Measurements from ENCODE around the gene ITPKB. TPM values are rescaled to one million over a fixed set of nuclear protein-coding genes. Genes with fewer than 3 reads are reported as not detected.

The ITPKB gene
- polyA plus RNA-seq, 1 of the 3 experiments (the other 2 are of a cell fraction): 2.4 TPM

DNA sequence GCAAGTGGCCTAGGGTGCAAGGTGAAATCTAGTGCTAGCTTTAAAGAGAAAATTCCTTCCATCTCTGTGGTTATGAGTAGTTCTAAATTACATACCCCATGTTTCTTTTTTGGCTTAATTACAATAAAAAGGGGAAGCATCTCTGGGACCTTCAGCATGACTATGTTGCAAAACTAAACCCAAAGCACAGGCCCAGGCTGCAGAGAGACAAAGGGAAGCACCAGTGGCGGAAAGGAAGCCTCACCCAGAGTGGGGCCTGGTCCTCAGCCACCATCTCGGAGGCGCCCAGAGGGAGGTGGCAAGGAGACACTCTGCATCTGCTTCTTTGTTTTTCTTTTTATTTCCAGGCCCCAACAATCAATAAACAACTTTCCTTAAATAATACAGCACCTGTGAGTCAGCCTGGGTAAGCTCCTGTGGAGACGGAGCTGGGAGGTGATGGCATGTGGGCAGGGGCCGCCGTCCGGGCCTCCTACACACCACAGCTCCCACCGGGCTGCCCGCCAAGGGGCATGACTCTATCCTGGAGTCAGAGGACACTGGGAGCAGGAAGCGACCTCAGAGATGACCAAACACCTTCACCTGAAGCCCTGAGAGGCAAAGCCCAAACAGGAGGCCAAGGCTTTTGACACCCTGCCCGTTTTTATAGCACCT lies 21.7 kb downstream of the ITPKB start:
- 87% methylated on average over 11 of the region's 11 CpGs for WGBS (ENCODE audit: low lambda C conversion rate)
- H3F3A ChIP-seq (replicated peaks; ENCODE audit: insufficient read depth): no peaks in the 10 kb centered on the region

DNA sequence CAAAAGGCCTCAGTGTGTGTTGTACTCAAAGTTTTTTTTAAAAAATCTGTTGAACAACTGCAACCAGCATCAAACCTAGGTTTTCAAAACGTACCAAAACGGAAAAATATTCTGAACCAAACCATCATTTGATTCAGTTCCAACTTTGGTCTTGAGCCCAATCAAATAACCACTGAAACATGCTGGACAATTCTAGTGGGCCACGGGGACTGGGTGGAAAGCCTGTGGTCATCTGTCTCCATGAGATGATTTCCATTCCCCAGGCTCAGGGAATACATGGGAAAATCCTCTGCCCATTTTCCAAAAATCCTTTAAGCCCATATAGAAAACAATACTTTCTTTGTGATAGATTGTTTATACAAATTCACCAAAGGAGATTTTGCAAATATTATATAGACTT lies 22.5 kb downstream of the ITPKB start:
- Histone ChIP-seq H3K4me3 (ENCODE audit: low read depth in 2 of 2, low read length in 1 of 2) (no peak overlapping the region), H3K9me2 (no peaks in the 10 kb centered on the region), H2AFZ (ENCODE audit: low read depth) (no peak overlapping the region), H3K36me3 (replicated peaks in 1 of 2; ENCODE audit: control insufficient read depth in 1 of 2, insufficient read depth in 2 of 2, low read length in 1 of 2) (no peaks in the 10 kb centered on the region), H3K27me3 (ENCODE audit: insufficient read depth) (no peaks in the 10 kb centered on the region), H3K9me3 (no peaks in the 10 kb centered on the region), H3K9ac (no peak overlapping the region), H3F3A (replicated peaks; ENCODE audit: insufficient read depth) (no peaks in the 10 kb centered on the region), H3K4me1 (ENCODE audit: control insufficient read depth in 1 of 2, insufficient read depth in 2 of 2, low read depth in 1 of 2, low read length in 1 of 2) (no peaks in the 10 kb centered on the region), H3K27ac (ENCODE audit: low read depth in 2 of 2, low read length in 1 of 2) (no peak overlapping the region), H4K20me1 (ENCODE audit: insufficient read depth) (no peaks in the 10 kb centered on the region), H3K4me2 (no peak overlapping the region), H3K79me2 (ENCODE audit: insufficient read depth) (no peaks in the 10 kb centered on the region)
- DNase-seq: no peak
- ChIA-PET CTCF (no interaction called here), POLR2A (no interaction called here)
- 93% methylated on average over 3 of the region's 3 CpGs for WGBS (ENCODE audit: low lambda C conversion rate)
- no peak for TF ChIP-seq TAF1 (IDR thresholded peaks at IDR 0.05; ENCODE audit: borderline replicate concordance, low read depth, low read length)
- TF ChIP-seq, protein P1, sequence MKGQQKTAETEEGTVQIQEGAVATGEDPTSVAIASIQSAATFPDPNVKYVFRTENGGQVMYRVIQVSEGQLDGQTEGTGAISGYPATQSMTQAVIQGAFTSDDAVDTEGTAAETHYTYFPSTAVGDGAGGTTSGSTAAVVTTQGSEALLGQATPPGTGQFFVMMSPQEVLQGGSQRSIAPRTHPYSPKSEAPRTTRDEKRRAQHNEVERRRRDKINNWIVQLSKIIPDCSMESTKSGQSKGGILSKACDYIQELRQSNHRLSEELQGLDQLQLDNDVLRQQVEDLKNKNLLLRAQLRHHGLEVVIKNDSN (IDR thresholded peaks at IDR 0.05; ENCODE audit: borderline replicate concordance, low read depth): no peak
- no peak for TF ChIP-seq RCOR1 (IDR thresholded peaks at IDR 0.05; ENCODE audit: low read length)
- no peak for TF ChIP-seq GATA2 (CRISPR knock-in tag; IDR thresholded peaks at IDR 0.05)
- no peak for TF ChIP-seq RXRA (IDR thresholded peaks at IDR 0.05; ENCODE audit: borderline replicate concordance, low read depth)
- TF ChIP-seq GABPA (IDR thresholded peaks at IDR 0.05; ENCODE audit: low read depth): no peak
- no peak for TF ChIP-seq MXI1 (IDR thresholded peaks at IDR 0.05; ENCODE audit: low read depth, low read length)
- TF ChIP-seq, protein P2, sequence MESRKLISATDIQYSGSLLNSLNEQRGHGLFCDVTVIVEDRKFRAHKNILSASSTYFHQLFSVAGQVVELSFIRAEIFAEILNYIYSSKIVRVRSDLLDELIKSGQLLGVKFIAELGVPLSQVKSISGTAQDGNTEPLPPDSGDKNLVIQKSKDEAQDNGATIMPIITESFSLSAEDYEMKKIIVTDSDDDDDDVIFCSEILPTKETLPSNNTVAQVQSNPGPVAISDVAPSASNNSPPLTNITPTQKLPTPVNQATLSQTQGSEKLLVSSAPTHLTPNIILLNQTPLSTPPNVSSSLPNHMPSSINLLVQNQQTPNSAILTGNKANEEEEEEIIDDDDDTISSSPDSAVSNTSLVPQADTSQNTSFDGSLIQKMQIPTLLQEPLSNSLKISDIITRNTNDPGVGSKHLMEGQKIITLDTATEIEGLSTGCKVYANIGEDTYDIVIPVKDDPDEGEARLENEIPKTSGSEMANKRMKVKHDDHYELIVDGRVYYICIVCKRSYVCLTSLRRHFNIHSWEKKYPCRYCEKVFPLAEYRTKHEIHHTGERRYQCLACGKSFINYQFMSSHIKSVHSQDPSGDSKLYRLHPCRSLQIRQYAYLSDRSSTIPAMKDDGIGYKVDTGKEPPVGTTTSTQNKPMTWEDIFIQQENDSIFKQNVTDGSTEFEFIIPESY (IDR thresholded peaks at IDR 0.05; ENCODE audit: borderline replicate concordance, low read depth): no peak
- no peak for TF ChIP-seq FOSL2 (IDR thresholded peaks at IDR 0.05; ENCODE audit: borderline replicate concordance, low read depth)
- TF ChIP-seq, protein P3, sequence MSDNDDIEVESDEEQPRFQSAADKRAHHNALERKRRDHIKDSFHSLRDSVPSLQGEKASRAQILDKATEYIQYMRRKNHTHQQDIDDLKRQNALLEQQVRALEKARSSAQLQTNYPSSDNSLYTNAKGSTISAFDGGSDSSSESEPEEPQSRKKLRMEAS (IDR thresholded peaks at IDR 0.05; ENCODE audit: low read depth): no peak
- TF ChIP-seq NFIC (IDR thresholded peaks at IDR 0.05; ENCODE audit: borderline replicate concordance): no peak
- TF ChIP-seq YY1 (IDR thresholded peaks at IDR 0.05; ENCODE audit: low read depth): no peak
- TF ChIP-seq CHD2 (IDR thresholded peaks at IDR 0.05; ENCODE audit: low read length, partially characterized antibody): no peak
- TF ChIP-seq JUND (IDR thresholded peaks at IDR 0.05): no peak
- TF ChIP-seq EP300 (IDR thresholded peaks at IDR 0.05; ENCODE audit: borderline replicate concordance in 1 of 2, low read depth in 1 of 2, low read length in 1 of 2): no peak
- TF ChIP-seq MEF2A (IDR thresholded peaks at IDR 0.05; ENCODE audit: borderline replicate concordance, low read depth): no peak
- TF ChIP-seq SIN3A (IDR thresholded peaks at IDR 0.05; ENCODE audit: borderline replicate concordance, low read depth, low read length): no peak

More for the DNA sequence above, 21.7 kb downstream of the ITPKB start:
- Histone ChIP-seq H3K9me3 (no peaks in the 10 kb centered on the region), H3K4me1 (ENCODE audit: control insufficient read depth in 1 of 2, insufficient read depth in 2 of 2, low read depth in 1 of 2, low read length in 1 of 2) (no peaks in the 10 kb centered on the region), H3K4me3 (ENCODE audit: low read depth in 2 of 2, low read length in 1 of 2) (no peak overlapping the region), H3K27me3 (ENCODE audit: insufficient read depth) (no peaks in the 10 kb centered on the region), H4K20me1 (ENCODE audit: insufficient read depth) (no peaks in the 10 kb centered on the region), H3K4me2 (no peak overlapping the region), H3K79me2 (ENCODE audit: insufficient read depth) (no peaks in the 10 kb centered on the region), H2AFZ (ENCODE audit: low read depth) (no peak overlapping the region), H3K36me3 (replicated peaks in 1 of 2; ENCODE audit: control insufficient read depth in 1 of 2, insufficient read depth in 2 of 2, low read length in 1 of 2) (no peaks in the 10 kb centered on the region), H3K9me2 (no peaks in the 10 kb centered on the region), H3K27ac (ENCODE audit: low read depth in 2 of 2, low read length in 1 of 2) (no peak overlapping the region), H3K9ac (no peak overlapping the region)
- no peak for DNase-seq
- no peak for TF ChIP-seq MEF2A (IDR thresholded peaks at IDR 0.05; ENCODE audit: borderline replicate concordance, low read depth)
- TF ChIP-seq, protein P3 (IDR thresholded peaks at IDR 0.05; ENCODE audit: low read depth): no peak
- TF ChIP-seq FOSL2 (IDR thresholded peaks at IDR 0.05; ENCODE audit: borderline replicate concordance, low read depth): no peak
- TF ChIP-seq EP300 (IDR thresholded peaks at IDR 0.05; ENCODE audit: borderline replicate concordance in 1 of 2, low read depth in 1 of 2, low read length in 1 of 2): no peak
- no peak for TF ChIP-seq FOXM1 (IDR thresholded peaks at IDR 0.05; ENCODE audit: low read depth)
- TF ChIP-seq, protein P1 (IDR thresholded peaks at IDR 0.05; ENCODE audit: borderline replicate concordance, low read depth): no peak
- no peak for TF ChIP-seq RFX5 (IDR thresholded peaks at IDR 0.05; ENCODE audit: low read length)
- no peak for TF ChIP-seq SIN3A (IDR thresholded peaks at IDR 0.05; ENCODE audit: borderline replicate concordance, low read depth, low read length)
- TF ChIP-seq, protein P4, sequence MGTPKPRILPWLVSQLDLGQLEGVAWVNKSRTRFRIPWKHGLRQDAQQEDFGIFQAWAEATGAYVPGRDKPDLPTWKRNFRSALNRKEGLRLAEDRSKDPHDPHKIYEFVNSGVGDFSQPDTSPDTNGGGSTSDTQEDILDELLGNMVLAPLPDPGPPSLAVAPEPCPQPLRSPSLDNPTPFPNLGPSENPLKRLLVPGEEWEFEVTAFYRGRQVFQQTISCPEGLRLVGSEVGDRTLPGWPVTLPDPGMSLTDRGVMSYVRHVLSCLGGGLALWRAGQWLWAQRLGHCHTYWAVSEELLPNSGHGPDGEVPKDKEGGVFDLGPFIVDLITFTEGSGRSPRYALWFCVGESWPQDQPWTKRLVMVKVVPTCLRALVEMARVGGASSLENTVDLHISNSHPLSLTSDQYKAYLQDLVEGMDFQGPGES (IDR thresholded peaks at IDR 0.05; ENCODE audit: low read depth, low read length): no peak
- POLR2A ChIA-PET: no interaction called here
- CTCF ChIA-PET: interaction anchor here (0.7 kb wide), 1 partner anchor 84 kb away, joined by 3 read pairs; no protein-coding TSS in a partner anchor
